DND-41 (cell line): ENCODE results near the gene ATF7IP2.

Experiments used
- CTCF ChIP-seq: IDR thresholded peaks from 2 replicates; pipeline ENCODE4 v1.5.1; 2012; ENCODE audit warnings: borderline replicate concordance, low read length, moderate library complexity, mild to moderate bottlenecking; ENCODE audit not compliant: poor library complexity, severe bottlenecking; ENCODE audit errors: extremely low read depth
- EZH2 ChIP-seq: IDR thresholded peaks from 3 replicates; pipeline ENCODE4 v1.6.1; 2012; ENCODE audit warnings: borderline replicate concordance, low read depth, mild to moderate bottlenecking, moderate library complexity, low read length, inconsistent platforms; ENCODE audit not compliant: severe bottlenecking

- TF ChIP-seq CTCF, result no peak
- TF ChIP-seq EZH2, result no peak
Measured at GRCh38 chr16:10504404-10504885, 118.6 kb downstream of the ATF7IP2 start.
